ENCODE measurements around the gene ITFG2.

- TF ChIP-seq CTCF (IDR thresholded peaks at IDR 0.05) (no peak), POLR2A (IDR thresholded peaks at IDR 0.05) (no peak), POLR2AphosphoS5 (IDR thresholded peaks at IDR 0.05) (no peak)
Measured at GRCh38 chr12:2845280-2845679, 32.8 kb downstream of the ITFG2 start.
